Measurements from ENCODE around the gene FBLN2. TPM values are rescaled to one million over a fixed set of nuclear protein-coding genes. Genes with fewer than 3 reads are reported as not detected.

The FBLN2 gene
- total and polyA plus RNA-seq, 7 experiments from 2014 or later, result 0.11 to 1.5 TPM; not detected in 5

- H3K36me3 ChIP-seq (ENCODE audit: control insufficient read depth in 2 of 3, insufficient read depth in 3 of 3, low read length in 3 of 3), result no peaks in the 10 kb centered on the region
- ATAC-seq, result no peak
- H3K4me1 ChIP-seq (ENCODE audit: control insufficient read depth in 2 of 2, insufficient read depth in 2 of 2, low read length in 2 of 2), result no peaks in the 10 kb centered on the region
- no peaks in the 10 kb centered on the region for H3K9me3 ChIP-seq (ENCODE audit: control insufficient read depth in 2 of 3, low read length in 3 of 3)
- no peak overlapping the region for H3K4me3 ChIP-seq (ENCODE audit: low read length)
- intact Hi-C loops (cut with micrococcal nuclease), result no loop called here
- H3K27me3 ChIP-seq (ENCODE audit: control insufficient read depth in 2 of 2, insufficient read depth in 2 of 2, low read length in 2 of 2), result no peaks in the 10 kb centered on the region
- H3K27me3 Mint-ChIP-seq, result peaks cover 0 to 9% (median 0%) of the 10 kb centered on the region in 5 donors
- no peak overlapping the region for H3K27ac ChIP-seq (ENCODE audit: low read depth, low read length)
- ChIA-PET POLR2A (no interaction called here), CTCF (no interaction called here)
- no peaks in the 10 kb centered on the region for H3K36me3 Mint-ChIP-seq
- H3K9me3 Mint-ChIP-seq, result peaks cover 0 to 2% (median 0%) of the 10 kb centered on the region in 11 donors
- H3K27ac Mint-ChIP-seq, result no peak overlapping the region
- H3K4me1 Mint-ChIP-seq, result no peaks in the 10 kb centered on the region
- no peak overlapping the region for H3K4me3 Mint-ChIP-seq
- no peak for DNase-seq
These were observed 39.3 kb downstream of the FBLN2 start for GRCh38 chr3:13588221-13588701.

- ChIA-PET CTCF (no interaction called here), POLR2A (no interaction called here)
- no peaks in the 10 kb centered on the region for H3K4me1 ChIP-seq (ENCODE audit: control insufficient read depth in 2 of 2, insufficient read depth in 2 of 2, low read length in 2 of 2)
- intact Hi-C loops (cut with micrococcal nuclease), result no loop called here
- no peak overlapping the region for H3K4me3 ChIP-seq (ENCODE audit: low read length)
- Mint-ChIP-seq H3K27ac (no peak overlapping the region), H3K4me1 (no peaks in the 10 kb centered on the region), H3K9me3 (peaks cover 0 to 2% (median 0%) of the 10 kb centered on the region in 11 donors), H3K27me3 (peaks cover 0 to 11% (median 0%) of the 10 kb centered on the region in 5 donors), H3K36me3 (no peaks in the 10 kb centered on the region), H3K4me3 (no peak overlapping the region)
- H3K27ac ChIP-seq (ENCODE audit: low read depth, low read length), result no peak overlapping the region
- H3K9me3 ChIP-seq (ENCODE audit: control insufficient read depth in 2 of 3, low read length in 3 of 3), result no peaks in the 10 kb centered on the region
- no peak for ATAC-seq
- no peak for DNase-seq
- no peaks in the 10 kb centered on the region for H3K36me3 ChIP-seq (ENCODE audit: control insufficient read depth in 2 of 3, insufficient read depth in 3 of 3, low read length in 3 of 3)
- no peaks in the 10 kb centered on the region for H3K27me3 ChIP-seq (ENCODE audit: control insufficient read depth in 2 of 2, insufficient read depth in 2 of 2, low read length in 2 of 2)
These were observed 40.1 kb downstream of the FBLN2 start for GRCh38 chr3:13588993-13589392.

- Histone ChIP-seq H3K4me3 (ENCODE audit: low read length) (no peak overlapping the region), H3K27ac (ENCODE audit: low read depth, low read length) (no peak overlapping the region), H3K9me3 (ENCODE audit: control insufficient read depth in 2 of 3, low read length in 3 of 3) (no peaks in the 10 kb centered on the region), H3K27me3 (ENCODE audit: control insufficient read depth in 2 of 2, insufficient read depth in 2 of 2, low read length in 2 of 2) (no peaks in the 10 kb centered on the region), H3K36me3 (ENCODE audit: control insufficient read depth in 2 of 3, insufficient read depth in 3 of 3, low read length in 3 of 3) (no peaks in the 10 kb centered on the region), H3K4me1 (ENCODE audit: control insufficient read depth in 2 of 2, insufficient read depth in 2 of 2, low read length in 2 of 2) (no peaks in the 10 kb centered on the region)
- peaks cover 0 to 2% (median 0%) of the 10 kb centered on the region in 11 donors for H3K9me3 Mint-ChIP-seq
- no peak overlapping the region for H3K27ac Mint-ChIP-seq
- DNase-seq (no peak), ATAC-seq (no peak)
- H3K4me3 Mint-ChIP-seq, result no peak overlapping the region
- no peaks in the 10 kb centered on the region for H3K36me3 Mint-ChIP-seq
- ChIA-PET CTCF (no interaction called here), POLR2A (no interaction called here)
- intact Hi-C loops (cut with micrococcal nuclease), result no loop called here
- peaks cover 0 to 14% (median 0%) of the 10 kb centered on the region in 5 donors for H3K27me3 Mint-ChIP-seq
- H3K4me1 Mint-ChIP-seq, result no peaks in the 10 kb centered on the region
These were observed 42.1 kb downstream of the FBLN2 start for GRCh38 chr3:13590841-13591520.

GRCh38 chr3:13593615-13594014 lies 44.7 kb downstream of the FBLN2 start:
- Histone ChIP-seq H3K36me3 (ENCODE audit: control insufficient read depth in 2 of 3, insufficient read depth in 3 of 3, low read length in 3 of 3) (no peaks in the 10 kb centered on the region), H3K4me1 (ENCODE audit: control insufficient read depth in 2 of 2, insufficient read depth in 2 of 2, low read length in 2 of 2) (no peaks in the 10 kb centered on the region), H3K9me3 (ENCODE audit: control insufficient read depth in 2 of 3, low read length in 3 of 3) (no peaks in the 10 kb centered on the region), H3K4me3 (ENCODE audit: low read length) (no peak overlapping the region), H3K27ac (ENCODE audit: low read depth, low read length) (no peak overlapping the region), H3K27me3 (ENCODE audit: control insufficient read depth in 2 of 2, insufficient read depth in 2 of 2, low read length in 2 of 2) (no peaks in the 10 kb centered on the region)
- no peak overlapping the region for H3K27ac Mint-ChIP-seq
- ChIA-PET POLR2A (no interaction called here), CTCF (interaction anchor here (0.9 kb wide), 1 partner anchor 55 kb away, joined by 3 read pairs; no protein-coding TSS in a partner anchor)
- no peaks in the 10 kb centered on the region for H3K36me3 Mint-ChIP-seq
- peaks cover 0 to 14% (median 2%) of the 10 kb centered on the region in 5 donors for H3K27me3 Mint-ChIP-seq
- ATAC-seq, result no peak
- no peaks in the 10 kb centered on the region for H3K4me1 Mint-ChIP-seq
- DNase-seq, result no peak
- intact Hi-C loops (cut with micrococcal nuclease), result no loop called here
- H3K4me3 Mint-ChIP-seq, result no peak overlapping the region
- peaks cover 0 to 2% (median 0%) of the 10 kb centered on the region in 11 donors for H3K9me3 Mint-ChIP-seq

- H3K9me3 Mint-ChIP-seq, result peaks cover 0 to 2% (median 0%) of the 10 kb centered on the region in 11 donors
These were observed 45.2 kb downstream of the FBLN2 start for GRCh38 chr3:13594146-13594545.

GRCh38 chr3:13594991-13595421 lies 46.1 kb downstream of the FBLN2 start:
- Mint-ChIP-seq H3K4me3 (no peak overlapping the region), H3K9me3 (peaks cover 0 to 2% (median 0%) of the 10 kb centered on the region in 11 donors), H3K4me1 (no peaks in the 10 kb centered on the region), H3K27me3 (peaks cover 0 to 24% (median 9%) of the 10 kb centered on the region in 5 donors), H3K36me3 (no peaks in the 10 kb centered on the region), H3K27ac (no peak overlapping the region)
- Histone ChIP-seq H3K4me3 (ENCODE audit: low read length) (no peak overlapping the region), H3K9me3 (ENCODE audit: control insufficient read depth in 2 of 3, low read length in 3 of 3) (no peaks in the 10 kb centered on the region), H3K4me1 (ENCODE audit: control insufficient read depth in 2 of 2, insufficient read depth in 2 of 2, low read length in 2 of 2) (no peaks in the 10 kb centered on the region), H3K27me3 (ENCODE audit: control insufficient read depth in 2 of 2, insufficient read depth in 2 of 2, low read length in 2 of 2) (no peaks in the 10 kb centered on the region), H3K27ac (ENCODE audit: low read depth, low read length) (no peak overlapping the region), H3K36me3 (ENCODE audit: control insufficient read depth in 2 of 3, insufficient read depth in 3 of 3, low read length in 3 of 3) (no peaks in the 10 kb centered on the region)
- no peak for ATAC-seq
- ChIA-PET CTCF (no interaction called here), POLR2A (interaction anchor here (0.8 kb wide), 1 partner anchor 281 kb away, joined by 3 read pairs; no protein-coding TSS in a partner anchor)
- no peak for DNase-seq
- intact Hi-C loops (cut with micrococcal nuclease), result no loop called here

More at GRCh38 chr3:13594146-13594545, 45.2 kb downstream of the FBLN2 start:
- CTCF ChIA-PET, result interaction anchor here (0.9 kb wide), 1 partner anchor 54 kb away, joined by 3 read pairs; no protein-coding TSS in a partner anchor
- POLR2A ChIA-PET, result no interaction called here
- Histone ChIP-seq H3K4me1 (ENCODE audit: control insufficient read depth in 2 of 2, insufficient read depth in 2 of 2, low read length in 2 of 2) (no peaks in the 10 kb centered on the region), H3K27me3 (ENCODE audit: control insufficient read depth in 2 of 2, insufficient read depth in 2 of 2, low read length in 2 of 2) (no peaks in the 10 kb centered on the region), H3K9me3 (ENCODE audit: control insufficient read depth in 2 of 3, low read length in 3 of 3) (no peaks in the 10 kb centered on the region), H3K4me3 (ENCODE audit: low read length) (no peak overlapping the region), H3K36me3 (ENCODE audit: control insufficient read depth in 2 of 3, insufficient read depth in 3 of 3, low read length in 3 of 3) (no peaks in the 10 kb centered on the region), H3K27ac (ENCODE audit: low read depth, low read length) (no peak overlapping the region)
- no peaks in the 10 kb centered on the region for H3K36me3 Mint-ChIP-seq
- peaks cover 0 to 17% (median 7%) of the 10 kb centered on the region in 5 donors for H3K27me3 Mint-ChIP-seq
- no peak overlapping the region for H3K4me3 Mint-ChIP-seq
- ATAC-seq (no peak), DNase-seq (no peak)
- no peak overlapping the region for H3K27ac Mint-ChIP-seq
- intact Hi-C loops (cut with micrococcal nuclease), result no loop called here
- no peaks in the 10 kb centered on the region for H3K4me1 Mint-ChIP-seq

- no peaks in the 10 kb centered on the region for H3K36me3 Mint-ChIP-seq
- no peak overlapping the region for H3K27ac ChIP-seq (ENCODE audit: low read depth, low read length)
- H3K9me3 ChIP-seq (ENCODE audit: control insufficient read depth in 2 of 3, low read length in 3 of 3), result no peaks in the 10 kb centered on the region
- no peaks in the 10 kb centered on the region for H3K4me1 Mint-ChIP-seq
- peaks cover 0 to 24% (median 9%) of the 10 kb centered on the region in 5 donors for H3K27me3 Mint-ChIP-seq
- H3K36me3 ChIP-seq (ENCODE audit: control insufficient read depth in 2 of 3, insufficient read depth in 3 of 3, low read length in 3 of 3), result no peaks in the 10 kb centered on the region
- H3K27me3 ChIP-seq (ENCODE audit: control insufficient read depth in 2 of 2, insufficient read depth in 2 of 2, low read length in 2 of 2), result no peaks in the 10 kb centered on the region
- H3K4me1 ChIP-seq (ENCODE audit: control insufficient read depth in 2 of 2, insufficient read depth in 2 of 2, low read length in 2 of 2), result no peaks in the 10 kb centered on the region
- ATAC-seq (no peak), DNase-seq (no peak)
- H3K9me3 Mint-ChIP-seq, result peaks cover 0 to under 1% (median 0%) of the 10 kb centered on the region in 11 donors
- H3K4me3 Mint-ChIP-seq, result no peak overlapping the region
- no peak overlapping the region for H3K4me3 ChIP-seq (ENCODE audit: low read length)
- ChIA-PET CTCF (no interaction called here), POLR2A (no interaction called here)
- intact Hi-C loops (cut with micrococcal nuclease), result no loop called here
- no peak overlapping the region for H3K27ac Mint-ChIP-seq
These were observed 46.6 kb downstream of the FBLN2 start for GRCh38 chr3:13595485-13595884.
